Spleen (tissue), 11 donors: Measurements from ENCODE around the gene SORCS1. TPM values are rescaled to one million over a fixed set of nuclear protein-coding genes. Genes with fewer than 3 reads are reported as not detected.

Experiments
- DNase-seq: peaks from one replicate; pipeline ENCODE4 v3.0.0-alpha.2; 2020
- H3K27ac ChIP-seq, 8 donors: fragments of 200-600 bp; sonication (generic) in 7 of 8; 1 replicate in 4 of 8; 2 replicates in 4 of 8; pipeline versions ENCODE4 v1.5.0 to v1.8.0; 2016 to 2021; ENCODE audit warnings: inconsistent platforms in 4 of 8, mild to moderate bottlenecking in 4 of 8, moderate library complexity in 1 of 8
- H3K27me3 ChIP-seq, 7 donors: fragments of 200-600 bp; sonication (generic) in 6 of 7; replicated peaks in 1 of 7; 1 replicate in 4 of 7; 2 replicates in 3 of 7; pipeline versions ENCODE4 v1.5.0 to v1.8.0; 2016 to 2021; ENCODE audit warnings: inconsistent platforms in 3 of 7, mild to moderate bottlenecking in 1 of 7
- H3K36me3 ChIP-seq, 6 donors: fragments of 200-600 bp; sonication (generic) in 5 of 6; 1 replicate in 4 of 6; 2 replicates in 2 of 6; pipeline versions ENCODE4 v1.5.0 to v1.8.0; 2016 to 2021; ENCODE audit warnings: inconsistent platforms in 2 of 6
- H3K4me1 ChIP-seq, 6 donors: fragments of 200-600 bp; sonication (generic) in 5 of 6; 1 replicate in 3 of 6; 2 replicates in 3 of 6; pipeline versions ENCODE4 v1.5.0 to v1.8.0; 2016 to 2021; ENCODE audit warnings: inconsistent platforms in 3 of 6
- H3K4me3 ChIP-seq, 8 donors: fragments of 200-600 bp; sonication (generic) in 7 of 8; 1 replicate in 4 of 8; 2 replicates in 4 of 8; pipeline versions ENCODE4 v1.5.0 to v1.8.0; 2016 to 2021; ENCODE audit warnings: inconsistent platforms in 4 of 8, mild to moderate bottlenecking in 4 of 8, moderate library complexity in 2 of 8
- H3K9me3 ChIP-seq, 8 donors: fragments of 200-600 bp; sonication (generic) in 7 of 8; 1 replicate in 4 of 8; 2 replicates in 4 of 8; pipeline versions ENCODE4 v1.5.0 to v1.8.0; 2016 to 2021; ENCODE audit warnings: inconsistent platforms in 4 of 8
- POLR2A ChIP-seq, 3 donors: fragments of 450-650 bp; IDR thresholded peaks; one replicate each; pipeline ENCODE4 v1.5.1; 2017; ENCODE audit warnings: antibody characterized with exemption in 3 of 3, mild to moderate bottlenecking in 1 of 3
- POLR2AphosphoS5 ChIP-seq, 3 donors: sonication (generic); formaldehyde crosslinking; IDR thresholded peaks; one replicate each; pipeline ENCODE4 v1.5.1; 2017; ENCODE audit warnings: antibody characterized with exemption in 3 of 3
- WGBS, 5 donors: extraction: QIAGEN DNeasy Blood & Tissue Kit in 3 of 5; methylation state at CpG; one replicate each; pipeline versions ENCODE4 v1.1.5 to v1.1.7; 2013 to 2018; 5-methylcytosine and 5-hydroxymethylcytosine counted together
- intact Hi-C: fragments of 100-400 bp; cut with DNase I; formaldehyde crosslinking; loops from one replicate; pipeline ENCODE4 v1.15.0; 2023; ENCODE audit warnings: low total_unique reads
- polyA plus RNA-seq, 3 donors: library from polyadenylated mRNA; stranded (reverse); fragments of 200-250 nt; gene quantifications; one replicate each; pipeline ENCODE4 v1.2.1, GENCODE V29; 2013
- total RNA-seq, 7 donors: library from RNA; depleted of rRNA in 3 of 7; stranded (reverse); fragments of >200 nt in 3 of 7; fragmentation: NEBNext Ultra II Directional in 4 of 7; extraction: Animal tissue kit (Norgen Biotek cat#: 25700) in 4 of 7; gene quantifications; one replicate each; pipeline versions ENCODE4 v1.1.0 to v1.2.1, GENCODE V29; 2016 to 2021
- TF ChIP-seq, protein P1 (sequence below), 11 experiments: fragments of 200-600 bp in 7 of 11; fragments of 450-650 bp in 4 of 11; sonication (generic) in 4 of 11; IDR thresholded peaks in 8 of 11; conservative IDR thresholded peaks in 3 of 11; 1 replicate in 7 of 11; 2 replicates in 4 of 11; pipeline versions ENCODE4 v1.4.0 to v1.8.0; 2016 to 2021; ENCODE audit warnings: antibody characterized with exemption in 11 of 11, inconsistent platforms in 4 of 11, mild to moderate bottlenecking in 1 of 11
- donor health status: healthy with polysubstance abuse.
- donor health status: DM: no; HTN: no; CAD: no; lungs with moderate emphysema.
- donor health status: DM: no; HTN: no; CAD: no.
- donor health status: Bipolar disorder and iron deficiency.
- donor health status: healthy.
- donor health status: DM: no; HTN: no; CAD: no.
- donor health status: DM: yes; HTN: yes; CAD: no.

Gene SORCS1
- total and polyA plus RNA-seq, 10 donors = 0.67 to 2.7 (median 1.6) TPM

DNA sequence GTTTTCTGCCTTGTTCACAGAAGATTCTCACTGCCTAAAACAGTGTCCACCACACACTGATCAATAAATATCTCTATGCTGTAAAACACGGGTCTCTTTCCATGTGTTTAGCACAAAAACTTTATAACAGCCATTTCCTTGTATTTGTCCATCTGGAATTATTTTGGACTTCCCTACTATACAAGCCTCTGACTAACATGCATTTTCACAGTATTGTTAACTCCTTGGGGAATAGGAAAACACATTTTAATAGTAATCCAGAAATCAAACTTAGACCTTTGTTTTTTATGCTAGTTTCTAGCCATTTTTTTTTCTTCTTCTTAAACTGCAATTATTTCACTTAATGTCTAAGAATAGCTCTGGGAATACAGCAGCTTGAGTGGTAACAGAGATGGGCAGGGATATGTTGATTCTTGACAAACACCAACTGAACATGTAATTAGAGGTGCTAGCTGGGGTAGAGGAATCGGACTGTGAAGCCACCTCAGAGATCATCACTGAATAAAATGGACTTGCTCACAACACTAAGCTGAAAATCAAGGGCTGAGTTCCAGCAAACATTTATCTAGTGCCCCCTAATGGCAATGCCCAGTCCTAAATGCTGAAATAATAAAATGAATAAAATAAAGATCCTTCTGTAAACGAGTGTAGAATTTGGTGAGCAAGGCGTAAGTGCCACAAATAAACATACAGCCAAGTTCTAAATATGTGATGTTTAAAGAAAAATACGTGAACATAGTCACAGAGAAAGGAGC is 593.1 kb downstream of the SORCS1 start:
- Histone ChIP-seq H3K4me1 (no peaks in the 10 kb centered on the region), H3K4me3 (no peak overlapping the region), H3K9me3 (no peaks in the 10 kb centered on the region), H3K36me3 (no peaks in the 10 kb centered on the region), H3K27ac (no peak overlapping the region), H3K27me3 (no peaks in the 10 kb centered on the region)
- 45 to 57% (median 52%) methylated on average over 5 of the region's 5 CpGs for WGBS, 5 donors
- no peak for DNase-seq
- intact Hi-C loops = no loop called here
- TF ChIP-seq POLR2AphosphoS5 (IDR thresholded peaks at IDR 0.05) = no peak
- TF ChIP-seq, protein P1, sequence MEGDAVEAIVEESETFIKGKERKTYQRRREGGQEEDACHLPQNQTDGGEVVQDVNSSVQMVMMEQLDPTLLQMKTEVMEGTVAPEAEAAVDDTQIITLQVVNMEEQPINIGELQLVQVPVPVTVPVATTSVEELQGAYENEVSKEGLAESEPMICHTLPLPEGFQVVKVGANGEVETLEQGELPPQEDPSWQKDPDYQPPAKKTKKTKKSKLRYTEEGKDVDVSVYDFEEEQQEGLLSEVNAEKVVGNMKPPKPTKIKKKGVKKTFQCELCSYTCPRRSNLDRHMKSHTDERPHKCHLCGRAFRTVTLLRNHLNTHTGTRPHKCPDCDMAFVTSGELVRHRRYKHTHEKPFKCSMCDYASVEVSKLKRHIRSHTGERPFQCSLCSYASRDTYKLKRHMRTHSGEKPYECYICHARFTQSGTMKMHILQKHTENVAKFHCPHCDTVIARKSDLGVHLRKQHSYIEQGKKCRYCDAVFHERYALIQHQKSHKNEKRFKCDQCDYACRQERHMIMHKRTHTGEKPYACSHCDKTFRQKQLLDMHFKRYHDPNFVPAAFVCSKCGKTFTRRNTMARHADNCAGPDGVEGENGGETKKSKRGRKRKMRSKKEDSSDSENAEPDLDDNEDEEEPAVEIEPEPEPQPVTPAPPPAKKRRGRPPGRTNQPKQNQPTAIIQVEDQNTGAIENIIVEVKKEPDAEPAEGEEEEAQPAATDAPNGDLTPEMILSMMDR (IDR thresholded peaks at IDR 0.05 in 8 of 11, conservative IDR thresholded peaks at IDR 0.05 in 3 of 11) = no peak
- no peak for TF ChIP-seq POLR2A (IDR thresholded peaks at IDR 0.05)

DNA sequence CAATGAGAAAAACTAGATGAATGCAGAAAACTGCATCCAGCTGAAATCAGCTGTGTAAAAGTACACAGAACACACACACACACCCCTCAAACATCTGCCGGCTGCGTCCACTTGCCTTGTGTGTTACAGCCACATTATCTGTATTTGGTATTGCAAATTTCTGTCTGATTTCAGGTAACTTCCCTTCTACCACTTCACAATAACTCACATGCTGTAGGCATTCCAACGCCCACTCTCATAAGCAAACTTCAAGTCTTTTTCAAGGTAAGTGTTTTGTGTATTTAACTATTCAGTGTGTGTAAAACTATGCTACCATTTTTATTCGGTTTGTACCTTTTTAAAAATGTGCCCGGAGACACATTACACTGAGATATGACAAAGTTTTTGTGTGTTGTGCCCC is 594.2 kb downstream of the SORCS1 start:
- no peaks in the 10 kb centered on the region for H3K36me3 ChIP-seq
- no peak overlapping the region for H3K4me3 ChIP-seq
- TF ChIP-seq, protein P1 (IDR thresholded peaks at IDR 0.05 in 8 of 11, conservative IDR thresholded peaks at IDR 0.05 in 3 of 11) = no peak
- TF ChIP-seq POLR2AphosphoS5 (IDR thresholded peaks at IDR 0.05) (no peak), POLR2A (IDR thresholded peaks at IDR 0.05) (no peak)
- H3K9me3 ChIP-seq = no peaks in the 10 kb centered on the region
- no peak overlapping the region for H3K27ac ChIP-seq
- intact Hi-C loops = no loop called here
- DNase-seq = no peak
- H3K4me1 ChIP-seq = no peaks in the 10 kb centered on the region
- 84 to 91% (median 88%) methylated on average over 5 of the region's 5 CpGs for WGBS, 5 donors
- H3K27me3 ChIP-seq = no peaks in the 10 kb centered on the region

DNA sequence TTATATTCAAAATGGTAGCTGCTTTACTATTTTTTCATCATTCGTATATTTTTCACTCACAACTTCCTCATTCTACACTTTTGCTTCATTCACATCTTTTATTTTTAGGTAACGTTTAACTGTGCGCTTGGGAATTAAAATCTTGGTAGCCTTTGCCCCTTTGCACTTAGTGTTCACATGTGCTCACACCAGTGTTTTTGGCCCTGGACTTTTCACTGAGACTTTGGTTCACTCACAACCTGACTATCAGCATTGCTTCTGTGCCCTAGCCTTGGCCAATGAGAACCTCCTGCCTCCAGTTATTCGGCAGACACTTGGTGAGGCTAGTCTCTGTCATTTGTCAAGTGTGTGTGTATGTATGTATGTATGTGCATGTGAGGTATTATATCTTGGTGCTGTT is 596.9 kb downstream of the SORCS1 start:
- Histone ChIP-seq H3K27me3 (no peaks in the 10 kb centered on the region), H3K9me3 (no peaks in the 10 kb centered on the region), H3K27ac (no peak overlapping the region), H3K4me1 (no peaks in the 10 kb centered on the region), H3K4me3 (no peak overlapping the region), H3K36me3 (no peaks in the 10 kb centered on the region)
- WGBS, 5 donors = 86 to 93% (median 89%) methylated on average over 4 of the region's 4 CpGs
- TF ChIP-seq POLR2AphosphoS5 (IDR thresholded peaks at IDR 0.05) = no peak
- TF ChIP-seq, protein P1 (IDR thresholded peaks at IDR 0.05 in 8 of 11, conservative IDR thresholded peaks at IDR 0.05 in 3 of 11) = no peak
- TF ChIP-seq POLR2A (IDR thresholded peaks at IDR 0.05) = no peak
- intact Hi-C loops = no loop called here
- DNase-seq = no peak

DNA sequence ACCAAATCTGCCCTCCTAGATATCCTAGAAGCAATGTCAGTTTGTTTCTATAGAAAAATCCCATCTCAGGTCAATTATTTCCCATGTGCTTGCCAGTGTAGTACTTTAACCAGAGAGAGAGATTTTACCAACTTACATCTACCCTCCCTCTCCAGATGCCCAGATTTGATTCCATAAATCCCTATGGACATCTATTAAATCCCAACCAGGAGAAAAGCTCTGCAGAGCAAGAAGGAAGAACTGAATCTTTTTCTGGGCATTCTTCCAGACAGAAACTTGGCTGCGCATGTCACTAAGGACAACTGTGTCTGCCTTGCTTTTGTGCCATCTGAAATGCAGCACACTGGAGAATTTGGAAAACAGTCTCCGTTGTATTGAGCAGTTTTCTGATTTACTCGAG is 597.6 kb downstream of the SORCS1 start:
- no peak for DNase-seq
- TF ChIP-seq POLR2AphosphoS5 (IDR thresholded peaks at IDR 0.05) (no peak), POLR2A (IDR thresholded peaks at IDR 0.05) (no peak)
- TF ChIP-seq, protein P1 (IDR thresholded peaks at IDR 0.05 in 8 of 11, conservative IDR thresholded peaks at IDR 0.05 in 3 of 11) = no peak
- Histone ChIP-seq H3K4me3 (no peak overlapping the region), H3K36me3 (no peaks in the 10 kb centered on the region), H3K27ac (no peak overlapping the region), H3K9me3 (no peaks in the 10 kb centered on the region), H3K4me1 (no peaks in the 10 kb centered on the region), H3K27me3 (no peaks in the 10 kb centered on the region)
- 55 to 75% (median 66%) methylated on average over 3 of the region's 3 CpGs for WGBS, 5 donors
- intact Hi-C loops = no loop called here
